GM18873 (cell line): ENCODE measurements around the gene CMTM7.

Experiments used
- ATAC-seq: cut with Tn5 transposase; IDR thresholded peaks from one replicate; pipeline ENCODE4 v1.9.1; 2021; ENCODE audit warnings: mild to moderate bottlenecking, moderate library complexity, moderate number of reproducible peaks; ENCODE audit not compliant: unreplicated experiment, low FRiP score

Gene CMTM7

GRCh38 chr3:32481791-32482631 is 90.4 kb downstream of the CMTM7 start:
- ATAC-seq: no peak

- ATAC-seq: no peak
Observed at GRCh38 chr3:32482693-32483092, 91.0 kb downstream of the CMTM7 start.

GRCh38 chr3:32483772-32484171 is 92.1 kb downstream of the CMTM7 start:
- no peak for ATAC-seq

- ATAC-seq: no peak
Observed at GRCh38 chr3:32484436-32484835, 92.8 kb downstream of the CMTM7 start.

- no peak for ATAC-seq
Observed at GRCh38 chr3:32487781-32488473, 96.3 kb downstream of the CMTM7 start.

GRCh38 chr3:32488474-32489008 is 96.9 kb downstream of the CMTM7 start:
- ATAC-seq: no peak

- ATAC-seq: no peak
Observed at GRCh38 chr3:32492684-32493436, 101.2 kb downstream of the CMTM7 start.

- ATAC-seq: peak; percentile 90
Observed at GRCh38 chr3:32493437-32494414, 102.1 kb downstream of the CMTM7 start.

- ATAC-seq: no peak
Observed at GRCh38 chr3:32495085-32495484, 103.4 kb downstream of the CMTM7 start.

GRCh38 chr3:32495609-32496008 is 104.0 kb downstream of the CMTM7 start:
- ATAC-seq: no peak

GRCh38 chr3:32498252-32498651 is 106.6 kb downstream of the CMTM7 start:
- ATAC-seq: no peak

- no peak for ATAC-seq
Observed at GRCh38 chr3:32498992-32499391, 107.3 kb downstream of the CMTM7 start.

GRCh38 chr3:32499585-32499984 is 107.9 kb downstream of the CMTM7 start:
- no peak for ATAC-seq

- no peak for ATAC-seq
Observed at GRCh38 chr3:32500231-32500630, 108.6 kb downstream of the CMTM7 start.

GRCh38 chr3:32500880-32501782 is 109.5 kb downstream of the CMTM7 start:
- ATAC-seq: no peak

GRCh38 chr3:32501783-32502117 is 110.1 kb downstream of the CMTM7 start:
- no peak for ATAC-seq

- ATAC-seq: peak; percentile 55
Observed at GRCh38 chr3:32502118-32502945, 110.7 kb downstream of the CMTM7 start, which contains the start of gene CMTM6. CMTM6 (minus strand) TSS chr3:32502852; CDS start chr3:32502745, 107 bp downstream.

GRCh38 chr3:32502946-32503286 is 111.3 kb downstream of the CMTM7 start:
- peak; percentile 7 for ATAC-seq
